ENCODE results near the gene SLC44A3.

- TF ChIP-seq CTCF (IDR thresholded peaks at IDR 0.05) (no peak), POLR2A (IDR thresholded peaks at IDR 0.05) (no peak), EP300 (IDR thresholded peaks at IDR 0.05) (no peak)
These were observed 29.9 kb upstream of the SLC44A3 start for GRCh38 chr1:94790246-94790645.
